OCI-LY3 (cell line): Measurements from ENCODE around the gene B4GALT6.

Experiments
- H2AFZ ChIP-seq: fragments of 200-600, 300-600 bp; shearing (Covaris generic); 2 replicates; pipeline ENCODE4 v1.6.0; 2014; ENCODE audit warnings: antibody characterized with exemption, low read depth, low read length
- H3K27ac ChIP-seq: fragments of 200-600, 300-600 bp; sonication (generic); 2 replicates; pipeline ENCODE4 v1.5.1; 2014; ENCODE audit warnings: mild to moderate bottlenecking, low read length, moderate library complexity, mixed read lengths
- H3K27me3 ChIP-seq: fragments of 200-600, 300-600 bp; sonication (generic); 2 replicates; pipeline ENCODE4 v1.6.1; 2014; ENCODE audit warnings: low read depth, low read length, mixed read lengths
- H3K36me3 ChIP-seq: fragments of 200-600, 300-600 bp; sonication (generic); replicated peaks from 2 replicates; pipeline ENCODE3; 2014; ENCODE audit warnings: low read depth, low read length, mixed read lengths
- H3K4me1 ChIP-seq: fragments of 300-600, 200-600 bp; sonication (generic); 2 replicates; pipeline ENCODE4 v1.6.1; 2014; ENCODE audit warnings: low read length, mixed read lengths
- H3K4me2 ChIP-seq: fragments of 200-600, 300-600 bp; sonication (generic); 2 replicates; pipeline ENCODE4 v1.6.1; 2014; ENCODE audit warnings: low read length, mixed read lengths
- H3K4me3 ChIP-seq: fragments of 300-600, 200-600 bp; sonication (generic); 2 replicates; pipeline ENCODE4 v1.5.1; 2014; ENCODE audit warnings: antibody characterized with exemption, mild to moderate bottlenecking, low read length, moderate library complexity
- H3K79me2 ChIP-seq: fragments of 300-600, 200-600 bp; shearing (Covaris generic); 2 replicates; pipeline ENCODE4 v1.6.1; 2014; ENCODE audit warnings: mild to moderate bottlenecking, low read length, mixed read lengths
- H3K9ac ChIP-seq: fragments of 300-600, 200-600 bp; shearing (Covaris generic); 2 replicates; pipeline ENCODE4 v1.6.0; 2014; ENCODE audit warnings: mild to moderate bottlenecking, low read length, moderate library complexity
- H3K9me3 ChIP-seq: fragments of 200-600, 300-600 bp; shearing (Covaris generic); 2 replicates; pipeline ENCODE4 v1.6.1; 2014; ENCODE audit warnings: low read length, mixed read lengths; ENCODE audit not compliant: insufficient read depth
- H4K20me1 ChIP-seq: fragments of 200-600, 300-600 bp; sonication (generic); 2 replicates; pipeline ENCODE4 v1.6.1; 2016; ENCODE audit warnings: low read length, mixed read lengths; ENCODE audit not compliant: insufficient read depth
- EZH2phosphoT487 ChIP-seq: fragments of 200-600 bp; shearing (Covaris generic); IDR thresholded peaks from 2 replicates; pipeline ENCODE4 v1.6.1; 2018; ENCODE audit warnings: antibody characterized with exemption, mixed run types, low read depth
- TF ChIP-seq, protein P1 (sequence below): fragments of 200-600, 300-600 bp; sonication (generic); IDR thresholded peaks from 2 replicates; pipeline ENCODE4 v1.5.1; 2014; ENCODE audit warnings: antibody characterized with exemption, low read length, low read depth

The B4GALT6 gene

DNA sequence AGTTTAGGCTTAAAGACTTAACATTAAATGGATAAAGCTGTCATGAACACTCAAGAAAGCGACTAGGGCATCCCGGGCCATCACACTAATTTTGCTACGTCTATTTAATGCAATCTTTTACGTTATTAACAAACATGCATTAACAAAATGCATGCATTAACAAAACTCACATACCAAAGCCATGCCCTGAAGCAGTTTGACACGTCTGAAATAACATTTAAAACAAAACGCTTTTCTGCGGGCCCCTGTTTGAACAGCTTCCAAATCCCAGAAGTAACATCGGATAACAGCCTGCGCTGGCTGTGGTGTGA is 458 bp downstream of the B4GALT6 start:
- H3K4me1 ChIP-seq, result peaks cover 28% of the 10 kb centered on the region
- no peaks in the 10 kb centered on the region for H3K27me3 ChIP-seq
- H3K27ac ChIP-seq, result no peak overlapping the region
- no peaks in the 10 kb centered on the region for H3K36me3 ChIP-seq
- H3K9me3 ChIP-seq, result no peaks in the 10 kb centered on the region
- H2AFZ ChIP-seq, result no peak overlapping the region
- H3K9ac ChIP-seq, result peak overlapping the region; percentile 72; the same call in 1 of the 2 replicates
- H3K79me2 ChIP-seq, result no peaks in the 10 kb centered on the region
- TF ChIP-seq, protein P1, sequence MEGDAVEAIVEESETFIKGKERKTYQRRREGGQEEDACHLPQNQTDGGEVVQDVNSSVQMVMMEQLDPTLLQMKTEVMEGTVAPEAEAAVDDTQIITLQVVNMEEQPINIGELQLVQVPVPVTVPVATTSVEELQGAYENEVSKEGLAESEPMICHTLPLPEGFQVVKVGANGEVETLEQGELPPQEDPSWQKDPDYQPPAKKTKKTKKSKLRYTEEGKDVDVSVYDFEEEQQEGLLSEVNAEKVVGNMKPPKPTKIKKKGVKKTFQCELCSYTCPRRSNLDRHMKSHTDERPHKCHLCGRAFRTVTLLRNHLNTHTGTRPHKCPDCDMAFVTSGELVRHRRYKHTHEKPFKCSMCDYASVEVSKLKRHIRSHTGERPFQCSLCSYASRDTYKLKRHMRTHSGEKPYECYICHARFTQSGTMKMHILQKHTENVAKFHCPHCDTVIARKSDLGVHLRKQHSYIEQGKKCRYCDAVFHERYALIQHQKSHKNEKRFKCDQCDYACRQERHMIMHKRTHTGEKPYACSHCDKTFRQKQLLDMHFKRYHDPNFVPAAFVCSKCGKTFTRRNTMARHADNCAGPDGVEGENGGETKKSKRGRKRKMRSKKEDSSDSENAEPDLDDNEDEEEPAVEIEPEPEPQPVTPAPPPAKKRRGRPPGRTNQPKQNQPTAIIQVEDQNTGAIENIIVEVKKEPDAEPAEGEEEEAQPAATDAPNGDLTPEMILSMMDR, result no peak
- no peak for TF ChIP-seq EZH2phosphoT487
- peak overlapping the region; percentile 95 for H3K4me3 ChIP-seq
- peak overlapping the region; percentile 96 for H3K4me2 ChIP-seq
- peaks cover 3% of the 10 kb centered on the region; the same call in 1 of the 2 replicates for H4K20me1 ChIP-seq

DNA sequence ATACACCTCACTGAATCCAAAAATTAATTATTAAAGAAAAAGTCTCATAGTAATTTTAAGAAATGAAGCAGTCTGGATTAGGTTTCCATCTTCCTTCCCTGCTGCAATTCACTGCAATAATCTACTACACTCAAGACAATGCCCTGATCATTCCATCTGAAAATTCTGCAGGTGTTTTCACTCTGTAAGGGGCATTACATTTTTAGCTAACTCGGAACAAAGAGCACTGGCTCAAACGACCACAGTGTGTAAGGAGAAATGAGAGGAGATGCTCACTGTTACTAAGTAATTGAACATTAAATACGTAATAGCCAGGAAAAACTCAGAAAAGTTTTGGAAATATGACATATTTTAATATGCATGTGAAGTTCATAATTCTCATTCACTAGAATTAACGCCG is 1.3 kb downstream of the B4GALT6 start:
- H3K4me1 ChIP-seq, result peaks cover 28% of the 10 kb centered on the region
- no peaks in the 10 kb centered on the region for H3K36me3 ChIP-seq
- H3K4me2 ChIP-seq, result no peak overlapping the region; the same call in none of the 2 replicates
- no peaks in the 10 kb centered on the region for H3K9me3 ChIP-seq
- no peak overlapping the region for H3K27ac ChIP-seq
- TF ChIP-seq EZH2phosphoT487, result no peak
- TF ChIP-seq, protein P1, result no peak
- H3K4me3 ChIP-seq, result no peak overlapping the region
- H3K9ac ChIP-seq, result no peak overlapping the region
- peaks cover 6% of the 10 kb centered on the region; the same call in 1 of the 2 replicates for H4K20me1 ChIP-seq
- no peaks in the 10 kb centered on the region for H3K79me2 ChIP-seq
- H2AFZ ChIP-seq, result no peak overlapping the region
- no peaks in the 10 kb centered on the region for H3K27me3 ChIP-seq

DNA sequence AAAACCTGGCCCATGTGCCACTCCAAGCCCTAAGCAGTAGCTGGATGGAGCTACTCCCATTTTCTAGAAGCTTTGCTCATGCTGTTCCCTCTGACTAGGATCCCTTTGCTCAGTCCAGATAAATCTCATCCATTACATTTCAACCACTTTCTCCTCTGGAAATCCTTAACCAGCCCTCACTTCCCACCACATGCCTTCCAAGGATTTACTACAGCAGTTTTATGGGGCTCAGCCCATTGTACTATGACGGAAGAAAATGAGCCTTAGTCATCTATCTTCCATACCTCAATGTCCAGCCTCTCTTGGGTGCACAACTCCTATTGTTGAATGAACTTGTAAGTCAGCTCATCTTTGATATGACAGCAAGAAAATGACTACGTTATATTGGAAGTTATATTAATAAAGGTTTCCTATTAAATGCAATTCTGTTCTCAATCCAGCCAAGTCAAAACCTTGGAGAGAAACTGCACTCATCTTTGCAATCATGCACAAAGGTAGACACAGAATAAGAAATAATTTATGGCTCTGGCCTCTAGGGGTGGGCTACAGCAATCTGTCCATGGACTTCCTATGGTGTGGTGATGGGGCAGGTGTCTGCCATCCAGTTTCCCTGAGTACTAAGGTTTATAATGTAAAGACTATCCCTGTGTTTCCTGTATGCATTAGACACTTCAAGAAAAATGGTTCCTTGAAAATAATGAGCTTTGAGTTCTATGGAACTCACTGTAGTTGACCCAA is 3.4 kb downstream of the B4GALT6 start:
- H3K4me2 ChIP-seq, result no peak overlapping the region
- H2AFZ ChIP-seq, result no peak overlapping the region
- H3K4me1 ChIP-seq, result peaks cover 37% of the 10 kb centered on the region
- H3K27ac ChIP-seq, result no peak overlapping the region
- no peak overlapping the region for H3K9ac ChIP-seq
- H4K20me1 ChIP-seq, result peaks cover 10% of the 10 kb centered on the region; the same call in 1 of the 2 replicates
- H3K27me3 ChIP-seq, result no peaks in the 10 kb centered on the region
- H3K79me2 ChIP-seq, result peaks cover 2% of the 10 kb centered on the region; the same call in 1 of the 2 replicates
- H3K4me3 ChIP-seq, result no peak overlapping the region
- no peaks in the 10 kb centered on the region for H3K36me3 ChIP-seq
- no peak for TF ChIP-seq EZH2phosphoT487
- TF ChIP-seq, protein P1, result peak; percentile 26; the same call in 1 of the 2 replicates
- H3K9me3 ChIP-seq, result no peaks in the 10 kb centered on the region

DNA sequence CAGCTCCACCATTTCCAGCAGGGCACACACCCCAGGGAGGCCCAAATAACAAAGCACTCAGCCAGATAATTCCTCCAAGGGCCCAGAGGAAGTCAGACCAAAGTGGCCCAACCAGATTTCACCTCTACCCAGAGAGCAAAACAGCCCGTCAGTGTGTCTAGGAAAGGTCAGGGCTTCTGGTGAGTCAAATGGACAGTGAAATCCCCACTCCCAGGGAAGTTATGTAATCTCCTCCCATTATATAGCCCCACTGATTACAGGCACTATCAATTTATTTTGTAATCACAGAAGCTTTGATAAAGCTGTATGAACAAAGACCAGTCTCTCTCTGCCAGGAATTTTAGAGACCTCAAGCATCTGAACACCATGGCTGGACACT is 4.0 kb downstream of the B4GALT6 start:
- Histone ChIP-seq H2AFZ (no peak overlapping the region), H3K4me1 (peaks cover 33% of the 10 kb centered on the region), H3K27me3 (no peaks in the 10 kb centered on the region), H3K9me3 (no peaks in the 10 kb centered on the region), H3K36me3 (no peaks in the 10 kb centered on the region), H3K27ac (no peak overlapping the region), H3K4me3 (no peak overlapping the region), H3K4me2 (no peak overlapping the region), H4K20me1 (peaks cover 10% of the 10 kb centered on the region; the same call in 1 of the 2 replicates), H3K9ac (no peak overlapping the region), H3K79me2 (peaks cover 2% of the 10 kb centered on the region; the same call in 1 of the 2 replicates)
- TF ChIP-seq EZH2phosphoT487, result no peak
- TF ChIP-seq, protein P1, result no peak
